HEK293T (cell line): ENCODE results near the gene NFATC1.

ENCODE experiments used
- CTCF ChIA-PET: fragments of 350-600 bp; formaldehyde crosslinking; extraction: SDS; loops from one replicate; lab custom pipeline; 2021; ENCODE audit warnings: antibody characterized with exemption, inconsistent platforms; lab: Yijun Ruan, JAX
- POLR2A ChIA-PET: fragments of 350-600 bp; formaldehyde crosslinking; extraction: SDS; loops from one replicate; lab custom pipeline; 2020; ENCODE audit warnings: antibody characterized with exemption, inconsistent platforms; lab: Yijun Ruan, JAX
- DNase-seq: peaks from one replicate; pipeline ENCODE4 v3.0.0; 2012; ENCODE audit warnings: mixed read lengths; ENCODE audit errors: extremely low spot score
- ARNT ChIP-seq: fragments of 450-650 bp; IDR thresholded peaks from 2 replicates; pipeline ENCODE4 v1.6.1; 2017; ENCODE audit warnings: mild to moderate bottlenecking
- BHLHE40 ChIP-seq: fragments of 450-650 bp; IDR thresholded peaks from 2 replicates; pipeline ENCODE4 v1.6.1; 2016; ENCODE audit warnings: mild to moderate bottlenecking, moderate library complexity, borderline replicate concordance
- CTBP1 ChIP-seq: fragments of 450-650 bp; IDR thresholded peaks from 2 replicates; pipeline ENCODE4 v1.6.1; 2016; ENCODE audit warnings: borderline replicate concordance
- ELF4 ChIP-seq: fragments of 450-650 bp; IDR thresholded peaks from 2 replicates; pipeline ENCODE4 v1.6.1; 2017; ENCODE audit warnings: antibody characterized with exemption
- FOXA1 ChIP-seq: fragments of 450-650 bp; IDR thresholded peaks from 2 replicates; pipeline ENCODE4 v1.6.1; 2016; ENCODE audit warnings: mild to moderate bottlenecking
- FOXK2 ChIP-seq: fragments of 450-650 bp; IDR thresholded peaks from 2 replicates; pipeline ENCODE4 v1.6.1; 2016; ENCODE audit warnings: mild to moderate bottlenecking
- FOXM1 ChIP-seq: fragments of 450-650 bp; IDR thresholded peaks from 2 replicates; pipeline ENCODE4 v1.6.1; 2017; ENCODE audit warnings: mild to moderate bottlenecking, borderline replicate concordance
- HDGF ChIP-seq: fragments of 450-650 bp; IDR thresholded peaks from 2 replicates; pipeline ENCODE4 v1.6.1; 2017; ENCODE audit warnings: antibody characterized with exemption, borderline replicate concordance
- L3MBTL2 ChIP-seq: fragments of 450-650 bp; conservative IDR thresholded peaks from 2 replicates; pipeline ENCODE4 v1.6.1; 2016; ENCODE audit warnings: mild to moderate bottlenecking
- LEF1 ChIP-seq: fragments of 450-650 bp; IDR thresholded peaks from 2 replicates; pipeline ENCODE4 v1.6.1; 2017; ENCODE audit warnings: mild to moderate bottlenecking, borderline replicate concordance
- NFRKB ChIP-seq: fragments of 450-650 bp; IDR thresholded peaks from 2 replicates; pipeline ENCODE4 v1.6.1; 2016; ENCODE audit warnings: mild to moderate bottlenecking, moderate library complexity
- SP1 ChIP-seq: fragments of 450-650 bp; IDR thresholded peaks from 2 replicates; pipeline ENCODE4 v1.6.1; 2017
- SUZ12 ChIP-seq: fragments of 450-650 bp; IDR thresholded peaks from 2 replicates; pipeline ENCODE4 v1.6.1; 2016; ENCODE audit warnings: mild to moderate bottlenecking
- TARDBP ChIP-seq: fragments of 450-650 bp; IDR thresholded peaks from 2 replicates; pipeline ENCODE4 v1.6.1; 2016
- ZNF384 ChIP-seq: fragments of 450-650 bp; IDR thresholded peaks from 2 replicates; pipeline ENCODE4 v1.6.1; 2016
- TF ChIP-seq, protein P1 (sequence below): fragments of 450-650 bp; IDR thresholded peaks from 2 replicates; pipeline ENCODE4 v1.6.1; 2016

Gene NFATC1

DNA sequence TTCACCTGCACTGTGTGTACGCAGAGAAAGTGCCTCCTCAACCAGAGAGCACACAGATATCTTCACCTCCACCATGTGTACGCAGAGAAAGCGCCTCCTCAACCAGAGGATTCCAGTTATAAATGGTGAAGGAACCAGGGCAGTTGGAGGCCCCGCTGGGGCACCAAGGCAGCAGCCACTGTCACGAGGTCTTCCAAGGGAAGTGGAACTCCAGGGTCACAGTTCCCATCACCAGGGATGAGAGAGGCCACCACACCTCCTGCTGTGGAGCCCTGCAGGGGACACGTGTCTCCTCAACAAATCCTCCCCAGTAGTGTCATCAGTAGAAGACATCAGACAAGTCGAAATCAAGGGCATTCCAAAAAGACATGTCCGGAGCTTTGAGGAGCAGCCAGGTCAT lies 28.2 kb upstream of the NFATC1 start:
- no peak for TF ChIP-seq SUZ12
- no peak for TF ChIP-seq FOXA1
- TF ChIP-seq HDGF, result no peak
- TF ChIP-seq FOXK2, result no peak
- no peak for TF ChIP-seq ZNF384
- TF ChIP-seq LEF1, result no peak
- TF ChIP-seq TARDBP, result no peak
- no peak for TF ChIP-seq BHLHE40
- TF ChIP-seq NFRKB, result no peak
- TF ChIP-seq ELF4, result no peak
- no peak for TF ChIP-seq CTBP1
- TF ChIP-seq L3MBTL2, result no peak
- TF ChIP-seq SP1, result no peak
- TF ChIP-seq ARNT, result no peak
- DNase-seq, result no peak
- ChIA-PET CTCF (no interaction called here), POLR2A (no interaction called here)

DNA sequence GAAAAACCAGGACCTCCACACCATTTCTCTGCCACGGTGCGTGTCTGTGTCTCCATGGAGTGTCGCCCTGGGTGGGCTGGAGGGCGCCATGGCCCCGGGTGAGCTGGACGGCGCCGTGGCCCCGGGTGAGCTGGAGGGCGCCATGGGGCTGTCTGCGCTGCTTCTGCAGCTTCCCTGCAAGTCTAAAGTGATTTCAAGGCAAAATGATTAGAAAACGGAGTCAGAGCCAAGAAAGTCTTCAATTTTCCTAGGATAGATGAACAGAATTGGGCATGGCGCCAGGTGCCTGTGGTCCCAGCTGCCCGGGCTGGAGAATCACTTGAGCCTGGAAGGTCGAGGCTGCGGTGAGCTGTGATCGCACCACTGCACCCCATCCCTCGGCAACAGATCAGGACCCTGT lies 27.7 kb upstream of the NFATC1 start:
- DNase-seq, result no peak
- TF ChIP-seq FOXK2 (no peak), LEF1 (no peak), NFRKB (no peak)
- TF ChIP-seq, protein P1, sequence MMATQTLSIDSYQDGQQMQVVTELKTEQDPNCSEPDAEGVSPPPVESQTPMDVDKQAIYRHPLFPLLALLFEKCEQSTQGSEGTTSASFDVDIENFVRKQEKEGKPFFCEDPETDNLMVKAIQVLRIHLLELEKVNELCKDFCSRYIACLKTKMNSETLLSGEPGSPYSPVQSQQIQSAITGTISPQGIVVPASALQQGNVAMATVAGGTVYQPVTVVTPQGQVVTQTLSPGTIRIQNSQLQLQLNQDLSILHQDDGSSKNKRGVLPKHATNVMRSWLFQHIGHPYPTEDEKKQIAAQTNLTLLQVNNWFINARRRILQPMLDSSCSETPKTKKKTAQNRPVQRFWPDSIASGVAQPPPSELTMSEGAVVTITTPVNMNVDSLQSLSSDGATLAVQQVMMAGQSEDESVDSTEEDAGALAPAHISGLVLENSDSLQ, result no peak
- ChIA-PET POLR2A (no interaction called here), CTCF (no interaction called here)

DNA sequence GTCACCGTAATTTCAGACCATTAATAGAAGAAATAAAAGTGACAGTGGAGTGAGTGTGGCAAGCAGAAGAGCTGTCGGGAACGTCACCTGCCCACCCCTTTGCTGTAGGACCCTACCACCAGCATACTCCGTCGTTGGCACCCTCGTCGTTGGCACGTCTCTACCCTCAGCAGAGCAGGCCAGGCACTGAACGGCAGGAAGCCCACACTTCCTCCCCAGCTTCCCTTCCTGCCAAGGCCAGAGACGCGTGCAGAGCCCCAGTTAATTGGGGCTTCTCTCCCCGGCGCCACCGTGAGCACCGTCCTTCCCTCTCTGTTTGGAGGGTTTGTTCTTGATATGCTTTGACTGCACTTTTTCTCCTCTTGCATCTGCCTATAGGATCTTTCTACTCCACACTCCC lies 27.0 kb upstream of the NFATC1 start:
- no peak for DNase-seq
- ChIA-PET CTCF (no interaction called here), POLR2A (no interaction called here)
- TF ChIP-seq ARNT (no peak), ELF4 (no peak), FOXK2 (no peak), SUZ12 (no peak), NFRKB (no peak), LEF1 (no peak)
- TF ChIP-seq, protein P1, result no peak

DNA sequence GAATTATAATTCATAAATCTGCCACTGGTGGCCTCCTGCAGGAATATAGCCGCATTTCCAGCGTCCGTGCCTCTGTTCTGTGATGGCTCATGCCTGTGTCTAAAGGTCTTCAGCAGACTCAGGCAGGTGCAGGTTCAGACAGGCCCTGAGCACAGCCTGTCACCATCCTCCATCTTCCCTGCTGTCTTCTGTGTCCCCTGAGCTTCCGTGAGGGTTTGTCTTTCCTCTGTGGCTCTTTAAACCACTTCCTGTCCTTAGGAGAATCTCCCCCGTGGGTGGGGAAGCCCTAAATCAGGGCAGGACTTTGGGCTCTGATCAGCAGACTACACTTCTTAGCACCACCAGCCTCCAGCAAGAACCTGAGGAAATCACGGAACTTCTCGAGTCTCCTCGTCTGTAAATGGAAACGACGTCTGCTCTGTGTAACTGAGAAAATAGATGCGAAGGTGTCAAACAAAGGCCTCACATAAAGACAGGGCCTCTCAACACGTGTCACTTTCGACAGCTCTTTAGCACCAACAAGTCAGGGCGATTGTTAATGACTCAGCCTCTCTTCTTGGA lies 24.1 kb upstream of the NFATC1 start:
- no peak for DNase-seq
- TF ChIP-seq FOXM1 (no peak), L3MBTL2 (no peak), CTBP1 (no peak), BHLHE40 (no peak), NFRKB (no peak), FOXK2 (no peak), LEF1 (no peak), ARNT (no peak), SP1 (no peak), HDGF (no peak)
- ChIA-PET CTCF (no interaction called here), POLR2A (no interaction called here)

DNA sequence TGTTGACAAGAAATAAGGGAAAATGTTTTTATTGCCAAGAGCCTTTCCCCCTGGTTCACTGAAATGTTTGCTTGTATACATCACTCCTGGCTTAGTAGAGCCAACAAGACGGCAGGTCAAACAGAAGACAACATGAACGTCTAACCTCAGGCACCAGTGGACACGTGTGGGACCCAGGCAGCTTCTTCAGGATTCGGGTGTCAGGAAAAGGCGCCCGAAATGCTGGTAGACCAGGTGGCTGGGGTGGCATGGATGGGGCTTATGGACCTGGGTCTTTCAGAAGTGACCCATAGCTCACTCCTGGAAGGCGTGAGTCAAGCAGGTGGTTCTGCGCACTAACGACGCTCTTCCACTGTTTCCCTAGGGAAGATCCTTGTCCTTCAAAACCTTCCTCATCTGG lies 23.3 kb upstream of the NFATC1 start:
- no peak for DNase-seq
- POLR2A ChIA-PET, result no interaction called here
- CTCF ChIA-PET, result no interaction called here
- no peak for TF ChIP-seq CTBP1
- TF ChIP-seq FOXK2, result no peak
- TF ChIP-seq TARDBP, result no peak
- TF ChIP-seq ELF4, result no peak
- TF ChIP-seq BHLHE40, result no peak
- TF ChIP-seq, protein P1, result no peak
- no peak for TF ChIP-seq SUZ12
- no peak for TF ChIP-seq HDGF
- no peak for TF ChIP-seq L3MBTL2
- TF ChIP-seq SP1, result no peak
- no peak for TF ChIP-seq FOXA1
- TF ChIP-seq ZNF384, result no peak
- TF ChIP-seq NFRKB, result no peak
- no peak for TF ChIP-seq LEF1
- no peak for TF ChIP-seq FOXM1
- no peak for TF ChIP-seq ARNT

DNA sequence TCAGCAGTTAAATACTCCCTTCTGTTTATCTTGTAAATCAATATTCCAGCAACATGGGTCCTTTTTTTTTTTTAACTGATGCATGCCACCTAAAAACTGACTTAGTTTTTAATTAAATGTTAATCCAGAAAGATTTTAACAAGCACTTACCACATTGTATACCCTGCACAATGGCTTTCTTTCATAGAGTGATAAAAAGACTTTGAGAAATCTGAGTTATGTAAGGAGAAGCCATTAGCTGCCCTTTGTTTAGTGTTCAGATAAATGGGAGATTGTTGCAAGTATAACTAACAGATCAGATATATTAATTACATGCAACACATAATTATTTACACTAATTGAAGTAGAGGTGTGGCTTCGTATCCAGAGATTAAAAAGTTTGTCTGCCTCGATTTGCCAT lies 22.7 kb upstream of the NFATC1 start:
- CTCF ChIA-PET, result no interaction called here
- DNase-seq, result no peak
- POLR2A ChIA-PET, result no interaction called here
- no peak for TF ChIP-seq L3MBTL2
- TF ChIP-seq ARNT, result no peak
- TF ChIP-seq HDGF, result no peak
- no peak for TF ChIP-seq BHLHE40
- TF ChIP-seq FOXM1, result no peak
- no peak for TF ChIP-seq SP1
- TF ChIP-seq ELF4, result no peak
- no peak for TF ChIP-seq NFRKB
- no peak for TF ChIP-seq ZNF384
- no peak for TF ChIP-seq FOXA1
- TF ChIP-seq FOXK2, result no peak
- TF ChIP-seq, protein P1, result no peak
- no peak for TF ChIP-seq SUZ12
- no peak for TF ChIP-seq TARDBP
